Fibroblast of villous mesenchyme (primary cell): Measurements from ENCODE around the gene BTD. TPM values are rescaled to one million over a fixed set of nuclear protein-coding genes. Genes with fewer than 3 reads are reported as not detected.
A peak's percentile ranks its signal among the peaks of the same experiment; 100 is the strongest.

ENCODE experiments used
- DNase-seq: peaks from one replicate; pipeline ENCODE4 v3.0.0-alpha.2; 2010; ENCODE audit warnings: low read depth
- H3K4me3 ChIP-seq: 2 replicates; pipeline ENCODE4 v1.5.1; 2011; ENCODE audit warnings: low read depth, mild to moderate bottlenecking, low read length
- total RNA-seq: library from RNA; depleted of rRNA; stranded (reverse); fragments of >200 nt; gene quantifications from 2 replicates; pipeline ENCODE4 v1.2.3, GENCODE V29; 2012
- TF ChIP-seq, protein P1 (sequence below): IDR thresholded peaks from 2 replicates; pipeline ENCODE4 v1.5.1; 2012; ENCODE audit warnings: low read depth, mild to moderate bottlenecking, low read length; ENCODE audit not compliant: insufficient read depth

BTD gene
- total RNA-seq, 1 donor: 34.1 TPM

DNA sequence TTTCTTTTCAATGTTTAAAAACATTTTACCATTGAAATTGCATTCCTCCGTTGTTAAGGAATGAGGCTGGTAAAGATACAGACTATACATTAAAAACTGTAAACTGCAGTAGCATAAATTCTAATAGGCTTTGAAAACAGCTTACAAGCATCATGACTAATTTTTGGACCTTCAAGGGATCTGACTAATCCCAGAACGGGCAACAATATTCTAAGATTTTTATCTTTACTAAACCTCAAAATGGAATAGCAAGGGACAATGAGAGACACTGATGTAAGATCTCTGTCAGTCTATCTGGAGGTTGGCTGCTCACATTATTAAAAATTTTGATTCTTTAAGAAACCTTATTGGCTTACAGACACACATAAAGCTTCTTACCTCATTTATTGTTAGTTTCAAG is 74.7 kb downstream of the BTD start:
- DNase-seq: no peak
- TF ChIP-seq, protein P1, sequence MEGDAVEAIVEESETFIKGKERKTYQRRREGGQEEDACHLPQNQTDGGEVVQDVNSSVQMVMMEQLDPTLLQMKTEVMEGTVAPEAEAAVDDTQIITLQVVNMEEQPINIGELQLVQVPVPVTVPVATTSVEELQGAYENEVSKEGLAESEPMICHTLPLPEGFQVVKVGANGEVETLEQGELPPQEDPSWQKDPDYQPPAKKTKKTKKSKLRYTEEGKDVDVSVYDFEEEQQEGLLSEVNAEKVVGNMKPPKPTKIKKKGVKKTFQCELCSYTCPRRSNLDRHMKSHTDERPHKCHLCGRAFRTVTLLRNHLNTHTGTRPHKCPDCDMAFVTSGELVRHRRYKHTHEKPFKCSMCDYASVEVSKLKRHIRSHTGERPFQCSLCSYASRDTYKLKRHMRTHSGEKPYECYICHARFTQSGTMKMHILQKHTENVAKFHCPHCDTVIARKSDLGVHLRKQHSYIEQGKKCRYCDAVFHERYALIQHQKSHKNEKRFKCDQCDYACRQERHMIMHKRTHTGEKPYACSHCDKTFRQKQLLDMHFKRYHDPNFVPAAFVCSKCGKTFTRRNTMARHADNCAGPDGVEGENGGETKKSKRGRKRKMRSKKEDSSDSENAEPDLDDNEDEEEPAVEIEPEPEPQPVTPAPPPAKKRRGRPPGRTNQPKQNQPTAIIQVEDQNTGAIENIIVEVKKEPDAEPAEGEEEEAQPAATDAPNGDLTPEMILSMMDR: no peak
- H3K4me3 ChIP-seq: no peak overlapping the region

DNA sequence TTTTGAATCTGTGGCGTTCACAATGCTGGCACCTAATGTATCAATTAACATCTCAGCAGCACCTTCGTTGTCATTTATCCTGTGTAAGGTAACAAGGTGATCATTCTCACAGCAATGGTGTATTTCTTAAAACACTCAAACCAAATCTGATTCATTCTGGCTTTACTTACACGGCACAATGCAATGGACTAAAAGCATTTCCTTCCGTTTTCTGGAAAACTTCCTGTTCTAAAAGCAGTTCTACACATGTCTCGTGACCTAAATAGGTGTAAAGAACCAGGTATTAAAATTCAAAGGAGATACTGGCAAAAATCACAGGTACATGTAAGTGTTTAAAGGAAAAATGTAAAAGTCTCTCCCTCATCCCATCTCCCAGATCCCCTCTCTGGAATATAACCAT is 77.8 kb downstream of the BTD start:
- DNase-seq: no peak
- TF ChIP-seq, protein P1: no peak
- no peak overlapping the region for H3K4me3 ChIP-seq

DNA sequence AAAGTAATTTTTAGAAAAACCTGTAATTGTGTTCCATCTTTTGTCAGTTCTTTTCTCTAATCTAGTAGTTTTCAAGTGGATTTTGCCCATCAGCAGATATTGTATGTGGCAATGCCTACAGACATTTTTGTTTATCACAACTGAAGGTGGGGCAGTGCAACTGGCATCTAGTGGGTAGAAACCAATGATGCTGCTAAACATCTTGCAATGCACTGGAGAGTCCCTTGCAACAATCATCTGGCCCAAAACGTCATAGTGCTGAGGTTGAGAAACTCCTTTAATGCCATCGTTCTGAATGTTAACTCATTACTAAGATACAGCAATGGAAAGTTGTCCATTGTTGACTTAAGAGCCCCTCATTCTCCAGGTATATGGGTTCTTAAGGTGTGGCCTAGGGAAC is 80.1 kb downstream of the BTD start:
- TF ChIP-seq, protein P1: no peak
- DNase-seq: peak; percentile 32
- no peak overlapping the region for H3K4me3 ChIP-seq

DNA sequence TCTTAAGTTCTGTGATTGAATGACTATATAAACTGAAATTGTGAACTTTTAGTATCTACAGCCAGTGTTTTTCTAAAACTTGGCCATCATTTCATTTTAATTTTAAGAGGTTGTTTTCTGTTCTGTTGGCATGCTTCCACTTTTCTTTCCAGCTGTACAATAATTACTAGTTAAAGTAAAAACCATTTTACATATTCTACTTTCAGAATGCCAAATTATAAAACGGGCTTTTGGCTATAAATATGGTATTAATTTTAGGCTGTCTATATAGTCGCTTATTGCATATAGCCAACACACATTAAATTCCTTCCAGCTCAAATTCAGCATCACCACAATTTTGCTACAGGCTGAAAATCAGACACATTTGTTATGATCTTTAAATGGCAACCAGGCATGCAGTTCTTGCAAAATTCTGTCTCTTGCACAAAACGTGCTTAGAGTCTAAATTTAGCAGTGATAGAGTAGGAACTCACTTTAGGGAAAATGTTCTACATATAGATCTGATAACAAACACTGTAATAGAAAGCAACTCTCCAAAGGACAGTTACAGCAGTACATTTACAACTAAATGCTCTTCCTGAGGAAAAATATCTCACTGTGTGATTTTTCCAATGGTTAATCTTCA is 81.1 kb downstream of the BTD start:
- peak; percentile 86 for DNase-seq
- TF ChIP-seq, protein P1: no peak
- H3K4me3 ChIP-seq: no peak overlapping the region

DNA sequence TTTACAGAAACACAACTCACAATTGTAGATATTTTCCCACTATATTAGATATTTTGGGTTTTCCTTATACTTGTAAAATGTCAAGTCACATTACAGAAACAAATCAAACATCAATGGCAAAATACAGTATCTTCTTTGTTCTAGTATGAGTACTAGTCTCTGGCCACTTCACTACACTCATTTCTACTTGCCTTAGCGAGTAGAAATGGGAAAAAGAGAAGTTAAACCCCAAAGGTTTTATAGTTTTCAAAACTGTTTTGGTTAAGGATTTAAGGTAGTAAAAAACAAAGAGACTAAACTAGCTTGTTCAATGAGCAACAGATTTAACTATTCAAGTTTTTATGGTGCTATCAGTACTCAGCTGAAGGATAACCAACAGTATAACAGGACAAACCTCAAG is 81.7 kb downstream of the BTD start:
- TF ChIP-seq, protein P1: no peak
- H3K4me3 ChIP-seq: no peak overlapping the region
- DNase-seq: no peak

DNA sequence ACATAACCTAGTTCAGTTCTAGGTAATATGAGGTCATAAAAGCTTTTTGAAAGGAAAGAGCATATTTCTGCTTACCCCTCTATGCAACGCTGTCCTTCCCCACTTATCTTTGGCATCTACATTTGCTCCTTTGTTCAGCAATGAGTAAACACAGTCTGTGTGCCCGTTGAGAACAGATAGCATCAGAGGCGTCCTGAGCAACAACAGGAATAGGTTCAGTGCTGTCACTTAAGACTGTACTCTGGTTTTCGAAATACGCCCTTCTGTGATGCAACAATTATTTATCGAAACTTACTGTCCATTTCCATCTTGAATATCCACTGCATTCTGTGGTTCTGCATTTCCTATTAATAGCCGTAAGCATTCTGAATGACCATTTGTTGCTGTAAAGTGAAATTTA is 84.4 kb downstream of the BTD start:
- no peak for DNase-seq
- TF ChIP-seq, protein P1: no peak
- H3K4me3 ChIP-seq: no peak overlapping the region

DNA sequence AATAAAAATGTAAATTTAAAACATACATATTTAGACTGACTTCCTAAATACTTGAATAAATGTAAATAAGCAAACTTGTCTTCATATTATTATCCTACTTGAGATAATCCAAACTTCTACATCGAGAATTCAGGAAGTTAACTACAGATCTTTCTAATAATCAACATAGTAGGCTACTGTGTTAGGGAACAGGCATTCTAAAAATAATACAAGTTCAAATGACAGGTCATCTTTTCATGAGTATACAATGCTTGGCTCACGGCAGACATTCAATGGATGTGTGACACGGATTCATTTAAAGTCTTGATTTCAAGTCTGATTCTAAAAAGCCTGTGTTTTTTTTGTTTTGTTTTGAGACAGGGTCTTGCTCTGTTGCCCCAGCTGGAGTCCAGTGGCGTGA is 88.7 kb downstream of the BTD start:
- no peak overlapping the region for H3K4me3 ChIP-seq
- TF ChIP-seq, protein P1: no peak
- no peak for DNase-seq
